Nephron progenitor cell (in vitro differentiated cells): ENCODE results near the gene A2ML1.
"Not testable (repeated sequence)": the region's sequence is repeated elsewhere in the genome, so short reads cannot be mapped to it uniquely, and the experiment has no call there.

Source experiments
- DNase-seq: peaks from one replicate; pipeline ENCODE4 v3.0.0; 2021
- H3K27ac Mint-ChIP-seq: 2 replicates; pipeline ENCODE4 v1.8.0; 2021; ENCODE audit warnings: mild to moderate bottlenecking, moderate library complexity, mixed read lengths
- H3K27me3 Mint-ChIP-seq: 2 replicates; pipeline ENCODE4 v1.8.0; 2021; ENCODE audit warnings: mild to moderate bottlenecking, low read depth, mixed read lengths; ENCODE audit not compliant: poor library complexity
- H3K36me3 Mint-ChIP-seq: 2 replicates; pipeline ENCODE4 v1.8.0; 2021; ENCODE audit warnings: low read depth, mixed read lengths
- H3K4me1 Mint-ChIP-seq: 2 replicates; pipeline ENCODE4 v1.8.0; 2021; ENCODE audit warnings: mixed read lengths
- H3K4me3 Mint-ChIP-seq: 2 replicates; pipeline ENCODE4 v1.8.0; 2021; ENCODE audit warnings: mild to moderate bottlenecking, moderate library complexity, mixed read lengths
- H3K9me3 Mint-ChIP-seq: 2 replicates; pipeline ENCODE4 v1.8.0; 2021; ENCODE audit warnings: mild to moderate bottlenecking, moderate library complexity, mixed read lengths
- TF ChIP-seq, protein P1 (sequence below): fragments of 200-600 bp; sonication (generic); IDR thresholded peaks from 2 replicates; pipeline ENCODE4 v1.5.0; 2021; ENCODE audit warnings: antibody characterized with exemption

The A2ML1 gene

DNA sequence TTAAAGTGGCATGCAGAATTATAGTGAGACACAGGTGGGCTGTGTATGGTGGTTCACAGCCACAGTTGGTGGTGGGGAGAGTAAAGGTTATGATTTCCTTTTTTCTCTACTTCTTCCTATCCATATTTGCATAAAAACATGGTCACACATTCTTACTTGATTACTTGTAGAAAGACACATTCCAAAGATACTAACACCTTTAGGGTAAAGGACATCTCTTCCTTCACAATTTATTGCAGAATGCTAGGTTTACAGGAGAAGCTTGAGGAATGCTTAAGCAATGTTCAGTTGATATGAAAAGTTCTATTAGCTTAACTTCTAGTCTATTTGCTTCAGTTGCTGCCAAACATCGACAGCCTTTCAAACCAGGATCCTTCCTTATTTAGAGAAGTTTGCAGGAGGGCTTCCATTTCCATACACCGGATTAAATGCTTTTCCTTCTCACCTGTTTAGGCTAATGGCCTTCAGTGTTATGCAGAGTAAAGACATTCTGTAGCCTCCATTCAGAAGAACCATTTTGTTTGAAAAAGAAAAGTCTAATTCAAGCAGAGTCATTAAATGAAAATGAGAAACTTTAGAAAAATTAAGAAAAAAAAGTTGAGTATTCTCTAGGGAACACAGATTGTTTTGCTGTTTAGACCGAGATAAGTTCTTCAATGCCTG is 89.3 kb downstream of the A2ML1 start:
- peak overlapping the region; percentile 99 for H3K27ac Mint-ChIP-seq

DNA sequence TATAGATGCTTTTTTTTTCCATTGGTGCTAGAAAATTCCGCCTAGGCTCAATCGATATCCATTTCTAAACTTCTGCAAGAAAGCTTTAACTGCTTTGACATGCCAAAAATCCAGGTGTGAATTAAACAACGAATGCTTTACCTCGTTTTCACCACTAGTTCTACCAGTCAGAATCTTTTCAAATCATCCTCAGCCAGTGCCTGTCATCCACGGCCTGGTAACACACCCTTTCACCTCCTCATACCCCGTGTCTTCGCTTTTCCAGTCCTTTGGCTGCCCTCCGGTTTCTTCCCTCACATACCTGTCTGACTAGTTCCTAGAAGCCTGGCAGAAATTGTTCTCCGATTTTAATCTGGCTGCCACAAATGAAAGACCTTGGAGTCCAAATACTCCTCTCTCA is 90.5 kb downstream of the A2ML1 start:
- TF ChIP-seq, protein P1, sequence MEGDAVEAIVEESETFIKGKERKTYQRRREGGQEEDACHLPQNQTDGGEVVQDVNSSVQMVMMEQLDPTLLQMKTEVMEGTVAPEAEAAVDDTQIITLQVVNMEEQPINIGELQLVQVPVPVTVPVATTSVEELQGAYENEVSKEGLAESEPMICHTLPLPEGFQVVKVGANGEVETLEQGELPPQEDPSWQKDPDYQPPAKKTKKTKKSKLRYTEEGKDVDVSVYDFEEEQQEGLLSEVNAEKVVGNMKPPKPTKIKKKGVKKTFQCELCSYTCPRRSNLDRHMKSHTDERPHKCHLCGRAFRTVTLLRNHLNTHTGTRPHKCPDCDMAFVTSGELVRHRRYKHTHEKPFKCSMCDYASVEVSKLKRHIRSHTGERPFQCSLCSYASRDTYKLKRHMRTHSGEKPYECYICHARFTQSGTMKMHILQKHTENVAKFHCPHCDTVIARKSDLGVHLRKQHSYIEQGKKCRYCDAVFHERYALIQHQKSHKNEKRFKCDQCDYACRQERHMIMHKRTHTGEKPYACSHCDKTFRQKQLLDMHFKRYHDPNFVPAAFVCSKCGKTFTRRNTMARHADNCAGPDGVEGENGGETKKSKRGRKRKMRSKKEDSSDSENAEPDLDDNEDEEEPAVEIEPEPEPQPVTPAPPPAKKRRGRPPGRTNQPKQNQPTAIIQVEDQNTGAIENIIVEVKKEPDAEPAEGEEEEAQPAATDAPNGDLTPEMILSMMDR, result peak; percentile 22
- Mint-ChIP-seq H3K27me3 (no peaks in the 10 kb centered on the region), H3K27ac (peak overlapping the region; percentile 99), H3K4me1 (peaks cover 34% of the 10 kb centered on the region), H3K4me3 (peak overlapping the region; percentile 89), H3K36me3 (no peaks in the 10 kb centered on the region), H3K9me3 (no peaks in the 10 kb centered on the region)
- no peak for DNase-seq

More for the DNA sequence above, 89.3 kb downstream of the A2ML1 start:
- TF ChIP-seq, protein P1, result no peak
- Mint-ChIP-seq H3K4me1 (peaks cover 45% of the 10 kb centered on the region), H3K4me3 (peak overlapping the region; percentile 89), H3K27me3 (no peaks in the 10 kb centered on the region), H3K9me3 (no peaks in the 10 kb centered on the region), H3K36me3 (no peaks in the 10 kb centered on the region)
- no peak for DNase-seq

DNA sequence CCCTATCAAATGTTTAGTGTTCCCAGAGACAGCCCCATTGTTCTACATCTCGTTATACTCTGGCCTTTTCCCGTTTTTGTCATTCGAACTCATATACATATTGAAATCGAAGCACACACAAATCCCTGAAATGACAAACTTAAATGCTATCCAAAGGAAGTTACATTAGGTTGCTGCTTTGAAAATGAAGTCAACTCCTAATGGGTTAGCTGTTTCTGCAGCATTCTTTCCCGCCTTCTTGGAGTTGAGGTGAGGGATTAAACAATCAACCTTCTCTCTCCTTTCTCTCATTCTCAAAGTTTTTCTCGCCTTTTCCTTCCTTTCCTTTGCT is 91.2 kb downstream of the A2ML1 start:
- H3K27me3 Mint-ChIP-seq, result no peaks in the 10 kb centered on the region
- H3K4me1 Mint-ChIP-seq, result peaks cover 34% of the 10 kb centered on the region
- H3K9me3 Mint-ChIP-seq, result no peaks in the 10 kb centered on the region
- no peak for DNase-seq
- peak overlapping the region; percentile 99 for H3K27ac Mint-ChIP-seq
- H3K36me3 Mint-ChIP-seq, result peaks cover 4% of the 10 kb centered on the region
- peak overlapping the region; percentile 89 for H3K4me3 Mint-ChIP-seq
- TF ChIP-seq, protein P1, result no peak

DNA sequence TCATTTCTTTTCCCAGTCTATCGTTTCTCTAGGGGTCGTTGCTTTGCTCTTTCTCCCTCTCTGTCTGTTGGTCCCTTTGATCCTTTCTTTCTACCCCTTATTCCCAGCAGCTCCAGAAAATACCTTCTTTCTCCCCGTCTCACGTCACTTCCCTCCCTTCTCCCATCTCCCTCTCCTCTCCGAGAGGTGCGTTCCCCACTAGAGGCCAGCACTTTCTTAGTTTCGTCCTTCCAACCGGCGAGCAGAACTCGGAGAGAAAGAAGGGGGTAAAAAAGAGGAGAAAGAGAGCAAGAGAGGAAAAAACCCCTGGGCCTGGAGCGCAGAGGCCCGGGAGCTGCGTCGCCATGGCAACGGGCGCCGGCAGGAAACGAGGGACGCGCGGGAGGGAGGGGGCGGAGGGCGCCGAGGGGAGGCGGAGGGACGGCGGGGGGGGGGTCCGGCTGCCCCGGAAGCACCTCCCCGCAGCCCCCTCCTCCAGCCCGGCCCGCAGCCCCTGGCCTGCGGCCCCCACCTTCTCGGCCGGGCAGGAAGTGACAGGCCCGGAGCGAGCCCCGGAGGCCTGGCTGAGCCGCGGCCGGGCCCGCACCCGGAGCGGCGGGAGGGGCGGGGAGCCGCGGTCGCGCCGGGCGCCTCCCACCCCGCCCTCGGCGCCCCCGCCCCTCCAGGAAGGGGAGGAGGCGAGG is 91.8 kb downstream of the A2ML1 start, which contains the start of gene PHC1:
Gene PHC1 (plus strand): TSS at position 477 of the 683 bp plus-strand sequence. CDS start 3,169 bp downstream, outside the sequence.
- Mint-ChIP-seq H3K4me1 (peaks cover 34% of the 10 kb centered on the region), H3K4me3 (peak within 1 kb of the TSS; percentile 89), H3K27ac (peak within 1 kb of the TSS; percentile 99)
- DNase-seq, result peak; percentile 91
- H3K27me3 Mint-ChIP-seq, H3K36me3 Mint-ChIP-seq, H3K9me3 Mint-ChIP-seq: not testable (repeated sequence)

DNA sequence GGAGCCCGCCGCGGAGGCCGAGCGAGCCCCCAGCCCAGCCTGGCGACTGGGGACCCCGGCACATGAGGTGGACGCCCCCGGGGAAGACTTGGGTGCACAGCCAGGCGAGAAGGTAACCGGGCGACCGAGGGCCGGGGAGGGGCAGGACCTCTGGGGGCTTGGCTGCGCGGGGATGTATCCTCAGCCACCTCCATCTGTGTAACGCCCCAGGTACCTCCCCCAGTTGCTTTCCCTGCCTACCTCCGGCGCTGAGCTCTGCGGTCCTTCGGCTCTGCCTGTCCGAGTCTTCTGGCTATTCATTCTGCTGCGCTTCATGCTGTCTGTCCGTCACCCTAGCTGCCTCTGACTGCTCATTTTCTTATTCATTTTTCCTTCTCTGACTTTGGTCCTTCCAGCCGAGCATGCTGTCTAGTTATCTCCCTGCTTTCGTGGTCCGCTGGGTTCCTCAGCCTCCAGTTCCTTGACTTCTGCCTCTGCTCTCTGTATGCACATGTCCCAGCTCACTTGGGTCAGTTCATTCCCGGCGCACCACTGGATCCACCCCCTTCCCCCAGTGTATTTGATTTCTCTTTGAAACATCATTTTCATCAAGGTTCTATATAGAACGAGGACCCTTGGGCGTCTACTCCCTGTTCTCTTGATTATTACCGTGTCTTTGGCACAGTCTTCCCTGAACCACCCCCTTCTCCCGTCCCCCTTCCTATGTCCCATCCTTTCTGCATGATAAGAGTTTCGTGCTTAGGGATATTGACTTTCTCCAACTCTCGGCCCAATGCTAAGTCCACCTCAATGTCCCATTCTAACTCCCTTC is 92.5 kb downstream of the A2ML1 start:
- Mint-ChIP-seq H3K9me3 (no peaks in the 10 kb centered on the region), H3K27me3 (no peaks in the 10 kb centered on the region), H3K27ac (no peak overlapping the region), H3K4me3 (no peak overlapping the region), H3K36me3 (peaks cover 11% of the 10 kb centered on the region), H3K4me1 (peaks cover 34% of the 10 kb centered on the region)
- TF ChIP-seq, protein P1, result no peak
- peak; percentile 60 for DNase-seq

DNA sequence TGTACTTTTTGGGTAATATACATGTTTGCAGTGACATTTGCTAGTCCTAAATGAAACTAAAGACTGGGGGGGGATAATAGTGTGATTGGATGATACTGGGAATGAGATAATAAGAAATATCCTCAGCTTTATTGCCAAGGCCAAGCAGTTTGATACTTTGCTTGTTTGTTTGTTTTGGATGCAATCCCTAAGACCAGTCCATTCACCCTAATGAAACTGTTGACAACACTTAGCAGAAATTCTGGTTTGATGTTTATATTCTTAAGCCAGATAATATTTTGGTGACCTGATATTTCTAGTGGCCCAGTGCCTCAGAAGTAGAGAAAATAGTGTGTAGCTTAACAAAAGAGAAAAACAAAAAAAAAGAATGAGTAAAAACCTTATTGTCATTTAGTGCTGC is 93.7 kb downstream of the A2ML1 start:
- Mint-ChIP-seq H3K27ac (no peak overlapping the region), H3K4me3 (no peak overlapping the region), H3K4me1 (peaks cover 30% of the 10 kb centered on the region), H3K9me3 (no peaks in the 10 kb centered on the region), H3K36me3 (peaks cover 16% of the 10 kb centered on the region), H3K27me3 (no peaks in the 10 kb centered on the region)
- TF ChIP-seq, protein P1, result no peak
- no peak for DNase-seq
